ENCODE measurements around the gene DDIT3. TPM values are rescaled to one million over a fixed set of nuclear protein-coding genes. Genes with fewer than 3 reads are reported as not detected.

Gene DDIT3
- total and polyA plus RNA-seq, 11 donors, result 11.5 to 60.5 (median 18.5) TPM

- DNase-seq (no peak), ATAC-seq (no peak)
- Histone ChIP-seq H3K27ac (no peak overlapping the region), H3K36me3 (no peaks in the 10 kb centered on the region), H3K4me1 (peaks cover 0 to 9% (median 6%) of the 10 kb centered on the region in 12 donors), H3K4me3 (no peak overlapping the region), H3K9me3 (no peaks in the 10 kb centered on the region), H3K27me3 (peaks cover 0 to 29% (median 13%) of the 10 kb centered on the region in 9 donors)
- TF ChIP-seq POLR2A (IDR thresholded peaks at IDR 0.05) (no peak), CTCF (IDR thresholded peaks at IDR 0.05) (no peak)
- intact Hi-C loops (cut with DNase I), result no loop called here
- 88 to 95% (median 90%) methylated on average over 2 of the region's 2 CpGs for WGBS, 4 donors
Measured at GRCh38 chr12:57554453-57554852, 34.1 kb upstream of the DDIT3 start.

GRCh38 chr12:57553343-57554202 is 33.3 kb upstream of the DDIT3 start:
- Histone ChIP-seq H3K27me3 (peaks cover 0 to 38% (median 20%) of the 10 kb centered on the region in 9 donors), H3K4me3 (no peak overlapping the region), H3K36me3 (no peaks in the 10 kb centered on the region), H3K27ac (no peak overlapping the region), H3K4me1 (peaks cover 0 to 10% (median 6%) of the 10 kb centered on the region in 12 donors), H3K9me3 (no peaks in the 10 kb centered on the region)
- 53 to 61% (median 59%) methylated on average over 7 of the region's 7 CpGs for WGBS, 4 donors
- no peak for TF ChIP-seq POLR2A (IDR thresholded peaks at IDR 0.05)
- no peak for TF ChIP-seq CTCF (IDR thresholded peaks at IDR 0.05)
- DNase-seq (no peak), ATAC-seq (no peak)
- intact Hi-C loops (cut with DNase I), result no loop called here

GRCh38 chr12:57552835-57553313 is 32.6 kb upstream of the DDIT3 start:
- DNase-seq (no peak), ATAC-seq (no peak)
- intact Hi-C loops (cut with DNase I), result no loop called here
- TF ChIP-seq POLR2A (IDR thresholded peaks at IDR 0.05), result no peak
- no peak for TF ChIP-seq CTCF (IDR thresholded peaks at IDR 0.05)
- peaks cover 0 to 10% (median 6%) of the 10 kb centered on the region in 12 donors for H3K4me1 ChIP-seq
- 52 to 58% (median 54%) methylated on average over 6 of the region's 6 CpGs for WGBS, 4 donors
- H3K27me3 ChIP-seq, result peaks cover 0 to 42% (median 22%) of the 10 kb centered on the region in 9 donors
- H3K4me3 ChIP-seq, result no peak overlapping the region
- no peak overlapping the region for H3K27ac ChIP-seq
- no peaks in the 10 kb centered on the region for H3K36me3 ChIP-seq
- no peaks in the 10 kb centered on the region for H3K9me3 ChIP-seq

GRCh38 chr12:57552306-57552651 is 32.0 kb upstream of the DDIT3 start:
- peaks cover 0 to 42% (median 22%) of the 10 kb centered on the region in 9 donors for H3K27me3 ChIP-seq
- DNase-seq (no peak), ATAC-seq (no peak)
- no peak overlapping the region for H3K27ac ChIP-seq
- no peaks in the 10 kb centered on the region for H3K36me3 ChIP-seq
- H3K9me3 ChIP-seq, result no peaks in the 10 kb centered on the region
- intact Hi-C loops (cut with DNase I), result no loop called here
- 65 to 76% (median 66%) methylated on average over 2 of the region's 2 CpGs for WGBS, 4 donors
- H3K4me3 ChIP-seq, result no peak overlapping the region
- TF ChIP-seq CTCF (IDR thresholded peaks at IDR 0.05) (no peak), POLR2A (IDR thresholded peaks at IDR 0.05) (no peak)
- peaks cover 0 to 15% (median 6%) of the 10 kb centered on the region in 12 donors for H3K4me1 ChIP-seq

Data from heart left ventricle (tissue), 16 donors.